KMS-11 (cell line): Measurements from ENCODE around the gene TATDN3.

Experiments used
- H2AFZ ChIP-seq: fragments of 200-600 bp; sonication (generic); 2 replicates; pipeline ENCODE4 v1.6.1; 2016; ENCODE audit warnings: antibody characterized with exemption, mixed run types, low read depth
- H3K27ac ChIP-seq: fragments of 200-600 bp; sonication (generic); 2 replicates; pipeline ENCODE4 v1.6.1; 2016; ENCODE audit warnings: mild to moderate bottlenecking, mixed run types
- H3K27me3 ChIP-seq: fragments of 200-600 bp; sonication (generic); 2 replicates; pipeline ENCODE4 v1.6.1; 2017; ENCODE audit warnings: mild to moderate bottlenecking, low read depth, mixed run types, moderate library complexity; ENCODE audit not compliant: insufficient read depth
- H3K36me3 ChIP-seq: fragments of 200-600 bp; sonication (generic); 2 replicates; pipeline ENCODE4 v1.6.1; 2017; ENCODE audit warnings: mild to moderate bottlenecking, mixed run types; ENCODE audit not compliant: insufficient read depth
- H3K4me1 ChIP-seq: fragments of 200-600 bp; sonication (generic); 2 replicates; pipeline ENCODE4 v1.6.1; 2016; ENCODE audit warnings: mild to moderate bottlenecking, low read depth, mixed run types; ENCODE audit not compliant: poor library complexity, severe bottlenecking
- H3K4me2 ChIP-seq: fragments of 200-600 bp; sonication (generic); 2 replicates; pipeline ENCODE4 v1.7.0; 2016; ENCODE audit warnings: mild to moderate bottlenecking, mixed run types
- H3K4me3 ChIP-seq: fragments of 200-600 bp; sonication (generic); IDR thresholded peaks from 2 replicates; pipeline ENCODE4 v1.6.1; 2017; ENCODE audit warnings: low read depth, low read length, mixed read lengths; ENCODE audit not compliant: insufficient read depth
- H3K79me2 ChIP-seq: fragments of 200-600 bp; sonication (generic); 2 replicates; pipeline ENCODE4 v1.6.1; 2016; ENCODE audit warnings: low read depth, mixed run types; ENCODE audit not compliant: insufficient read depth
- H3K9ac ChIP-seq: fragments of 200-600 bp; sonication (generic); 2 replicates; pipeline ENCODE4 v1.6.1; 2016; ENCODE audit warnings: mild to moderate bottlenecking, mixed run types
- H4K20me1 ChIP-seq: fragments of 200-600 bp; sonication (generic); 2 replicates; pipeline ENCODE4 v1.6.1; 2016; ENCODE audit warnings: mild to moderate bottlenecking, mixed run types; ENCODE audit not compliant: insufficient read depth
- CTCF ChIP-seq: fragments of 200-600 bp; sonication (generic); conservative IDR thresholded peaks from 2 replicates; pipeline ENCODE4 v1.6.1; 2017; ENCODE audit warnings: low read depth, mild to moderate bottlenecking, antibody characterized with exemption, low read length, moderate library complexity, mixed read lengths

Gene TATDN3

GRCh38 chr1:212791676-212792395 is at the start of gene TATDN3, which contains the start of gene NSL1:
Gene TATDN3 (plus strand): TSS chr1:212791894. CDS start chr1:212791922, 28 bp downstream.
Gene NSL1 (minus strand): TSS chr1:212791777. CDS start chr1:212791763, 14 bp downstream.
- Histone ChIP-seq H3K4me3 (peak within 1 kb of the TSS; percentile 98), H3K79me2 (0 out of 2 replicates have a peak, but pooled peaks cover 4% of the 10 kb centered on the region), H3K27ac (peak within 1 kb of the TSS; percentile 58), H3K4me1 (peaks cover 31% of the 10 kb centered on the region), H3K4me2 (peak within 1 kb of the TSS; percentile 82), H3K36me3 (no peaks in the 10 kb centered on the region), H3K9ac (peak within 1 kb of the TSS; percentile 75), H4K20me1 (no peaks in the 10 kb centered on the region), H2AFZ (peak within 1 kb of the TSS; percentile 97), H3K27me3 (no peaks in the 10 kb centered on the region)
- TF ChIP-seq CTCF: no peak

DNA sequence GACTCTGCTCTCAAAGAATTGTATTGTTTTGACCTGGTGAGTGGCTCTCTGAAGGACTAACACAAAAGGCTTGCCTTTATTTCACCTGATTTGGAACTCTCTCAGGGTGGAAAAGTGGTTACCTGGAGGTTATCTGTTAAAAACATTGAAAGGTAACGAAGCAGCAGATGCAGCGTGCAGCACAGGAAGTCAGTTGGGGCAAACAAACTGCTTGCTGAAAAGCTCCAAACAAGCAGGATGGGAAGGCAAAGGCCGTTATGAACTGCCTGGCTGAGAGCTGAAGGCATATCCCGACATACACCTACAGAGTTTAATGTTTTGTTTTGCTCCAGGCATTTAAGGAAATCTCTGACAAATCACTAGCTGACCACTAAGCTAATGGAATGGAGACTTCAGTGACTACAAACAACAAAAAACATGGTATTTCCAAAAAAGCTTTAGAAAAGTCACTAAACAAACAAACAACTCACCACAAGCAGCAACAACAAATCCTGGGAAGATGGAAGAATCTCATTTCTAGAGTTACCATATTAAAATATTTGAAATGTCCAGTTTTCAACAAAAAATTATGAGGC is 47.7 kb upstream of the TATDN3 start:
- Histone ChIP-seq H3K4me2 (no peak overlapping the region), H2AFZ (no peak overlapping the region), H3K9ac (no peak overlapping the region), H3K27me3 (no peaks in the 10 kb centered on the region), H3K79me2 (peaks cover 7% of the 10 kb centered on the region; the same call in 1 of the 2 replicates), H3K4me3 (no peak overlapping the region), H3K4me1 (no peaks in the 10 kb centered on the region), H4K20me1 (no peaks in the 10 kb centered on the region), H3K36me3 (no peaks in the 10 kb centered on the region), H3K27ac (no peak overlapping the region)
- TF ChIP-seq CTCF: no peak

GRCh38 chr1:212745303-212745702 is 46.4 kb upstream of the TATDN3 start:
- Histone ChIP-seq H3K27me3 (no peaks in the 10 kb centered on the region), H3K79me2 (peaks cover 5% of the 10 kb centered on the region; the same call in 1 of the 2 replicates), H2AFZ (no peak overlapping the region), H3K36me3 (no peaks in the 10 kb centered on the region), H4K20me1 (no peaks in the 10 kb centered on the region), H3K4me3 (no peak overlapping the region), H3K4me2 (no peak overlapping the region), H3K9ac (no peak overlapping the region), H3K27ac (no peak overlapping the region), H3K4me1 (peaks cover 10% of the 10 kb centered on the region)
- no peak for TF ChIP-seq CTCF

DNA sequence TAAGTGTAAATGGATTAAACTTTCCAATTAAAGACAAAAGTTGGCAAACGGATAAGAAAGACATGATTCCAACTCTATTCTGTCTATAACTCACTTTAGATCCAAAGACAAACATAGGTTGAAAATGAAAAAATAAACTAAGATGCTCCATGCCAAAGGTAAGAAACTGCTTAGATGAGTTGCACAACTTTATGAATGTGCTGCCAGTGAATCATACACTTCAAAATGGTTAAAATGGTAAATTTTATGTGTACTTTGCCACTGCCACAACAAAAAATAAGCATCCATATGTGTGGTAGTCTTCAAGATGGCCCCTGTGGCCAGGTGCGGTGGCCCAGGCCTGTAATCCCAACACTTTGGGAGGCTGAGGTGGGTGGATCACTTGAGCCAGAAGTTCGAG is 45.1 kb upstream of the TATDN3 start:
- no peak for TF ChIP-seq CTCF
- no peaks in the 10 kb centered on the region for H3K36me3 ChIP-seq
- H2AFZ ChIP-seq: no peak overlapping the region
- H4K20me1 ChIP-seq: no peaks in the 10 kb centered on the region
- peaks cover 3% of the 10 kb centered on the region; the same call in 1 of the 2 replicates for H3K79me2 ChIP-seq
- H3K4me2 ChIP-seq: no peak overlapping the region
- H3K9ac ChIP-seq: no peak overlapping the region
- H3K27ac ChIP-seq: no peak overlapping the region
- peaks cover 23% of the 10 kb centered on the region for H3K4me1 ChIP-seq
- no peak overlapping the region for H3K4me3 ChIP-seq
- H3K27me3 ChIP-seq: no peaks in the 10 kb centered on the region
